ENCODE data around the gene PYURF. TPM values are rescaled to one million over a fixed set of nuclear protein-coding genes. Genes with fewer than 3 reads are reported as not detected.

The PYURF gene
- total and polyA plus RNA-seq, 2 of the 4 experiments (the other 2 are of a cell fraction): 40.2 to 43.4 TPM

- no peak for TF ChIP-seq CEBPB (IDR thresholded peaks at IDR 0.05; ENCODE audit: low read depth, low read length)
Measured at GRCh38 chr4:88531549-88531948, 8.0 kb upstream of the PYURF start (continued).

GRCh38 chr4:88528861-88529260 is 5.3 kb upstream of the PYURF start:
- ChIA-PET CTCF (interaction anchor here (1.5 kb wide), 1 partner anchor 11 kb away, joined by 7 read pairs; no protein-coding TSS in a partner anchor), POLR2A (ENCODE audit: unreplicated experiment) (no interaction called here)
- no peak overlapping the region for H4K8ac ChIP-seq (ENCODE audit: low read depth in 2 of 2, low read length in 2 of 2)
- no peak overlapping the region for H2AK9ac ChIP-seq (replicated peaks; ENCODE audit: low read depth, low read length, poor library complexity)
- DNase-seq: no peak
- no peak overlapping the region for H3K4me3 ChIP-seq (ENCODE audit: insufficient read depth, low read depth, low read length)
- H3K4me2 ChIP-seq (ENCODE audit: low read depth, low read length): no peak overlapping the region
- no peak overlapping the region for H4K91ac ChIP-seq (ENCODE audit: insufficient read depth, low read depth, low read length)
- no peak overlapping the region for H3K27ac ChIP-seq (ENCODE audit: insufficient read depth, low read length)
- in situ Hi-C loops (cut with MboI; ENCODE audit: low sequenced_read_pairs) (loop anchor here (5.0 to 25.0 kb wide), 3 partner anchors 283 to 586 kb away; partner anchors contain the start of gene TIGD2), dilution Hi-C loops (cut with HindIII; ENCODE audit: low sequenced_read_pairs, unreplicated experiment) (no loop called here), intact Hi-C loops (cut with micrococcal nuclease) (loop anchor here (1.0 kb wide), 1 partner anchor 130 kb away; no protein-coding TSS in a partner anchor)
- no peaks in the 10 kb centered on the region for H3K36me3 ChIP-seq (ENCODE audit: control insufficient read depth, insufficient read depth, low read length)
- no peak overlapping the region for H3K56ac ChIP-seq (ENCODE audit: extremely low read depth, insufficient read depth, low read length)
- no peak overlapping the region for H3K14ac ChIP-seq (replicated peaks; ENCODE audit: low read depth, low read length)
- no peaks in the 10 kb centered on the region for H3K27me3 ChIP-seq (ENCODE audit: control insufficient read depth, insufficient read depth, low read length)
- H3K4ac ChIP-seq (ENCODE audit: low read depth, low read length): 0 out of 2 replicates have a peak overlapping the region, but pooled peaks have one; percentile 22
- H3K23ac ChIP-seq (ENCODE audit: low read depth, low read length): no peak overlapping the region
- ATAC-seq (ENCODE audit: low read depth): no peak
- H2BK15ac ChIP-seq (ENCODE audit: low read depth, low read length): no peak overlapping the region
- no peaks in the 10 kb centered on the region for H3K9me3 ChIP-seq (ENCODE audit: control insufficient read depth, insufficient read depth, low read length)
- peaks cover 6 to 21% of the 10 kb centered on the region in 2 experiments; a peak in 3 of 4 replicates for H3K79me1 ChIP-seq (ENCODE audit: low read depth in 1 of 2, low read length in 2 of 2)
- H2BK5ac ChIP-seq (ENCODE audit: low read depth, low read length, poor library complexity, severe bottlenecking): no peak overlapping the region
- no peak overlapping the region for H3K9ac ChIP-seq (ENCODE audit: low read depth, low read length)
- no peak overlapping the region for H4K5ac ChIP-seq (ENCODE audit: low read depth, low read length)
- H2BK20ac ChIP-seq (ENCODE audit: low read depth, low read length): no peak overlapping the region
- BruUV-seq (replicated peaks): no TSS peak
- 0 out of 2 replicates have a peak overlapping the region, but pooled peaks have one; percentile 13 for H2BK120ac ChIP-seq (ENCODE audit: low read depth, low read length)
- H2AFZ ChIP-seq (replicated peaks; ENCODE audit: low read length, poor library complexity): no peak overlapping the region
- no CpG with 5 or more reads among the region's 3 CpGs for WGBS, 2 experiments (ENCODE audit: extremely low coverage in 2 of 2, insufficient read length in 1 of 2)
- H3K9me1 ChIP-seq (ENCODE audit: insufficient read depth, low read length): 0 out of 2 replicates have a peak, but pooled peaks cover 2% of the 10 kb centered on the region
- no peak overlapping the region for H2AK5ac ChIP-seq (ENCODE audit: low read depth, low read length)
- H4K20me1 ChIP-seq (ENCODE audit: insufficient read depth, low read length): no peaks in the 10 kb centered on the region
- TF ChIP-seq CHD1 (IDR thresholded peaks at IDR 0.05; ENCODE audit: low read depth, low read length) (no peak), RFX5 (IDR thresholded peaks at IDR 0.05; ENCODE audit: low read depth, low read length) (no peak), MAFK (IDR thresholded peaks at IDR 0.05; ENCODE audit: low read depth, low read length) (no peak), MAZ (IDR thresholded peaks at IDR 0.05; ENCODE audit: borderline replicate concordance, low read depth, low read length) (no peak), CEBPB (IDR thresholded peaks at IDR 0.05; ENCODE audit: low read depth, low read length) (no peak), MXI1 (IDR thresholded peaks at IDR 0.05; ENCODE audit: borderline replicate concordance, low read depth, low read length) (no peak), SMC3 (IDR thresholded peaks at IDR 0.05; ENCODE audit: low read depth, low read length) (peak; percentile 42; the same call in 1 of the 2 replicates), BHLHE40 (IDR thresholded peaks at IDR 0.05; ENCODE audit: low read depth, low read length) (no peak), CTCF (conservative IDR thresholded peaks at IDR 0.05; ENCODE audit: low read depth, low read length) (peak; percentile 42), RAD21 (IDR thresholded peaks at IDR 0.05; ENCODE audit: low read length) (peak; percentile 48), FOS (IDR thresholded peaks at IDR 0.05; ENCODE audit: low read depth, low read length) (no peak)
- TF ChIP-seq, protein P1, sequence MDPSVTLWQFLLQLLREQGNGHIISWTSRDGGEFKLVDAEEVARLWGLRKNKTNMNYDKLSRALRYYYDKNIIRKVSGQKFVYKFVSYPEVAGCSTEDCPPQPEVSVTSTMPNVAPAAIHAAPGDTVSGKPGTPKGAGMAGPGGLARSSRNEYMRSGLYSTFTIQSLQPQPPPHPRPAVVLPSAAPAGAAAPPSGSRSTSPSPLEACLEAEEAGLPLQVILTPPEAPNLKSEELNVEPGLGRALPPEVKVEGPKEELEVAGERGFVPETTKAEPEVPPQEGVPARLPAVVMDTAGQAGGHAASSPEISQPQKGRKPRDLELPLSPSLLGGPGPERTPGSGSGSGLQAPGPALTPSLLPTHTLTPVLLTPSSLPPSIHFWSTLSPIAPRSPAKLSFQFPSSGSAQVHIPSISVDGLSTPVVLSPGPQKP (IDR thresholded peaks at IDR 0.05; ENCODE audit: borderline replicate concordance, low read depth, low read length): no peak
- no peak overlapping the region for H3K18ac ChIP-seq (ENCODE audit: low read depth, low read length)
- peaks cover 5% of the 10 kb centered on the region for H3K4me1 ChIP-seq (ENCODE audit: control insufficient read depth, insufficient read depth, low read length)
